ENCODE measurements around the gene JAK1. TPM values are rescaled to one million over a fixed set of nuclear protein-coding genes. Genes with fewer than 3 reads are reported as not detected.

Gene JAK1
- total and polyA plus RNA-seq, 9 of the 15 experiments (the other 6 are each of a cell fraction or from before 2014, with no cell fraction given), result 9.7 to 44.1 (median 42.5) TPM

DNA sequence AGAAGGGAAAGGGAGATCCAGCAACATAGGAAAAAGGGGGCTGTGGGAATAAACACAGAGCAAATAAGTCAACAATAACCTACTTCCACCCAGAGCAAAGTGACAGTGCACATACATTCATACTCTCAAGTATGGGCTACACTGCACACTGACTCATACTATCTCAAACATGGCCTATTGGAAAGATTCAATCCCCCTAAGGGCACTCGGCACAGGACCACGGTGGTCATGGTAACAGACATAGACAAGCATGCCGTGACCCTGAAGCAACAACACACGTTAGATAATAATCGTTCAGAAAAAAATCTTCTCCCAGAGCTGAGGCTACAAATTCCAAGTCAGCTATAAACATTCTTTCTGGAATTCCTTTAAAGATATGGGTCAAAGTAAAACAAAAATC is 16.8 kb upstream of the JAK1 start (continued):
- no peak for TF ChIP-seq ZBTB34 (CRISPR knock-in tag; IDR thresholded peaks at IDR 0.05)

DNA sequence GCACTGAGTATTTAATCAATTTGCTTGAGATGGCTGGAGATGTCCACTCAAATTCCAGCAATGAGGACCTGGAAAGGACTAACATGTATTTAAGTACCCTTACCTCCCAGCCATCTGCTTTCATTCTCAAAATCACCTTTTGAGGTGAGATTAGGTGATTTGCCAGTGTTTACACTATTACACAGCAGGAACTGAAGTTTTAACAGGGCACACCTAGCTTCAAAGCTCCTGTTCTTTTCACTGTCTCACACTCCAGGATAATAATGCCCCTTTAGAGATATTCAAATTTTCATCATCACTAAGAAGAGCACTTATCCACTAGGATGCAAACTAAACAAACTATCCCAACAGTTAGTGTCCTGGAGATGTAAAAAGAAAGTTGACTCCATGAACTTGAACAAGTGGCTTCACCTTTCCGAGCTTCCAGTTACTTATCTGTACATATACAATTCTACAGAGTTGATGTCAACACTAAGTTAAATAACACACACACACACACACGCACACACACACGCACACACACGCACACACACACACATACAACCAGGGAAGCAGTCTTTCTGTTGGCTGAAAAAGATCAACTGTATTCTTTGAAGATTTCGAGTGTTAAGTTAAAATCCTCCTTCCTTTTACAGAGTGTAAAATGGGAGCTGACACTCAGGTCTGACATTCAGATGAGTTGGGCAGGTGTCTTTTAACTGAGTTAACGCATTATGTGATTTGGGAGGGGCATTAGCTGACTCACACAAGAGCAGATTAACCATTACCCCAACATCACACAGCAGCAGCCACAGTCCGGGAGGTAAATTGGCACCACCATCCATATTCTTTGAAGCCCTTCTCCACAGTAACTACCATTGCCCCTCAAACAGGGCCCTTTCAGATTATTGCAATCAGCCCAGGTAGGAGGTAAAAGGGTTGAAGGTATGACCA is 15.5 kb upstream of the JAK1 start:
- Histone ChIP-seq H3K4me3 (no peak overlapping the region), H3K27ac (ENCODE audit: extremely low read depth, low read depth, low read length) (no peak overlapping the region), H3K79me2 (ENCODE audit: control insufficient read depth, insufficient read depth, low read length) (no peaks in the 10 kb centered on the region), H4K20me1 (replicated peaks; ENCODE audit: control insufficient read depth, insufficient read depth, low read length) (no peaks in the 10 kb centered on the region), H3K9me3 (replicated peaks; ENCODE audit: control insufficient read depth, insufficient read depth, low read depth, low read length) (no peaks in the 10 kb centered on the region), H3K36me3 (ENCODE audit: control insufficient read depth, insufficient read depth, low read length) (no peaks in the 10 kb centered on the region), H3K4me1 (replicated peaks in 1 of 2; ENCODE audit: control insufficient read depth in 2 of 2, insufficient read depth in 2 of 2, low read length in 2 of 2) (no peaks in the 10 kb centered on the region; a peak in 1 of 5 replicates), H3K9ac (ENCODE audit: insufficient read depth in 1 of 2, low read depth in 2 of 2, low read length in 2 of 2) (no peak overlapping the region), H3K27me3 (ENCODE audit: control insufficient read depth in 2 of 2, insufficient read depth in 2 of 2, low read length in 2 of 2) (no peaks in the 10 kb centered on the region), H2AFZ (ENCODE audit: low read depth, low read length) (0 out of 2 replicates have a peak overlapping the region, but pooled peaks have one; percentile 14), H3K4me2 (ENCODE audit: insufficient read depth, low read length) (no peak overlapping the region), H3K9me1 (ENCODE audit: control insufficient read depth, insufficient read depth, low read length) (no peaks in the 10 kb centered on the region)
- intact Hi-C loops (cut with micrococcal nuclease) (no loop called here), in situ Hi-C loops (cut with MboI) (no loop called here)
- DNase-seq (ENCODE audit: extremely low read depth in 1 of 4, low spot score in 3 of 4) (no peak), FAIRE-seq (no peak), ATAC-seq (no peak)
- no TSS peak for BruUV-seq (replicated peaks)
- ChIA-PET POLR2A (interaction anchor here (0.6 to 0.7 kb wide), 2 partner anchors 15 to 688 kb away, joined by 3 read pairs; partner anchors contain the start of gene JAK1), CTCF (ENCODE audit: low intra/inter-chr PET ratio) (no interaction called here)
- WGBS (ENCODE audit: insufficient coverage, low coverage, missing lambda C conversion rate), result 56% methylated on average over 7 of the region's 7 CpGs
- TF ChIP-seq ZNF655 (CRISPR knock-in tag; IDR thresholded peaks at IDR 0.05) (no peak), SREBF2 (CRISPR knock-in tag; IDR thresholded peaks at IDR 0.05) (no peak), MTA1 (IDR thresholded peaks at IDR 0.05; ENCODE audit: borderline replicate concordance) (no peak)
- TF ChIP-seq, protein P1, sequence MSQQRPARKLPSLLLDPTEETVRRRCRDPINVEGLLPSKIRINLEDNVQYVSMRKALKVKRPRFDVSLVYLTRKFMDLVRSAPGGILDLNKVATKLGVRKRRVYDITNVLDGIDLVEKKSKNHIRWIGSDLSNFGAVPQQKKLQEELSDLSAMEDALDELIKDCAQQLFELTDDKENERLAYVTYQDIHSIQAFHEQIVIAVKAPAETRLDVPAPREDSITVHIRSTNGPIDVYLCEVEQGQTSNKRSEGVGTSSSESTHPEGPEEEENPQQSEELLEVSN (IDR thresholded peaks at IDR 0.05; ENCODE audit: borderline replicate concordance in 1 of 2, extremely low read depth in 1 of 2, insufficient read depth in 1 of 2, insufficient read length in 1 of 2, low read depth in 1 of 2, low read length in 1 of 2, poor library complexity in 1 of 2, severe bottlenecking in 1 of 2), result no peak

All from K562 (cell line).